IPS DF 19.7 (cell line): Measurements from ENCODE around the gene NT5C.
"Not testable (repeated sequence)": the region's sequence is repeated elsewhere in the genome, so short reads cannot be mapped to it uniquely, and the experiment has no call there.

ENCODE experiments used
- DNase-seq: peaks from one replicate; pipeline ENCODE4 v3.0.0-alpha.2; 2013; ENCODE audit warnings: low read depth, low spot score

The NT5C gene

GRCh38 chr17:75144816-75145512 lies 13.4 kb upstream of the NT5C start:
- DNase-seq, result no peak

- no peak for DNase-seq
These were observed 10.9 kb upstream of the NT5C start for GRCh38 chr17:75142236-75142971.

GRCh38 chr17:75138519-75138918 lies 7.0 kb upstream of the NT5C start:
- no peak for DNase-seq

- DNase-seq, result not testable (repeated sequence)
These were observed 6.2 kb upstream of the NT5C start for GRCh38 chr17:75137762-75138161.

GRCh38 chr17:75135946-75136345 lies 4.4 kb upstream of the NT5C start:
- DNase-seq, result no peak

GRCh38 chr17:75135452-75135851 lies 3.9 kb upstream of the NT5C start:
- DNase-seq, result no peak

- not testable (repeated sequence) for DNase-seq
These were observed 2.2 kb upstream of the NT5C start for GRCh38 chr17:75133607-75134347.

- DNase-seq, result no peak
These were observed 1.5 kb upstream of the NT5C start for GRCh38 chr17:75133001-75133400.

GRCh38 chr17:75132018-75133000 lies 767 bp upstream of the NT5C start:
- DNase-seq, result not testable (repeated sequence)

- DNase-seq, result no peak
These were observed 787 bp downstream of the NT5C start for GRCh38 chr17:75130632-75131277.

GRCh38 chr17:75130059-75130631 lies 1.4 kb downstream of the NT5C start:
- DNase-seq, result no peak

- no peak for DNase-seq
These were observed 2.0 kb downstream of the NT5C start for GRCh38 chr17:75129576-75129975.

- no peak for DNase-seq
These were observed 2.6 kb downstream of the NT5C start for GRCh38 chr17:75128694-75129505.

GRCh38 chr17:75127936-75128335 lies 3.6 kb downstream of the NT5C start:
- not testable (repeated sequence) for DNase-seq

GRCh38 chr17:75126954-75127353 lies 4.6 kb downstream of the NT5C start:
- no peak for DNase-seq

- DNase-seq, result peak; percentile 40
These were observed 5.6 kb downstream of the NT5C start for GRCh38 chr17:75125984-75126383.

GRCh38 chr17:75124819-75125162 lies 6.8 kb downstream of the NT5C start:
- no peak for DNase-seq

- DNase-seq, result no peak
These were observed 7.3 kb downstream of the NT5C start for GRCh38 chr17:75124041-75124818.

- DNase-seq, result no peak
These were observed 13.2 kb downstream of the NT5C start for GRCh38 chr17:75118307-75118706.
